HepG2 (cell line): ENCODE measurements around the gene ZFP36L2. TPM values are rescaled to one million over a fixed set of nuclear protein-coding genes. Genes with fewer than 3 reads are reported as not detected.

Experiments
- ARNT2 ChIP-seq: sonication (generic); formaldehyde crosslinking; IDR thresholded peaks from 2 replicates; pipeline ENCODE4 v1.8.0; 2022; ENCODE audit warnings: mild to moderate bottlenecking, low read depth, missing genetic modification reagents, moderate library complexity
- CBX5 ChIP-seq: sonication (generic); formaldehyde crosslinking; IDR thresholded peaks from 2 replicates; pipeline ENCODE4 v1.4.0; 2020; ENCODE audit warnings: missing genetic modification reagents, borderline replicate concordance
- CC2D1A ChIP-seq: sonication (generic); formaldehyde crosslinking; IDR thresholded peaks from 2 replicates; pipeline ENCODE4 v1.8.1; 2023; ENCODE audit warnings: mild to moderate bottlenecking, missing genetic modification reagents
- FOXP1 ChIP-seq, 2 experiments: fragments of 450-650 bp in 1 of 2; IDR thresholded peaks; 2 replicates each; pipeline ENCODE4 v1.6.1; 2017 to 2018; ENCODE audit warnings: antibody characterized with exemption in 1 of 2
- GTF3A ChIP-seq: sonication (generic); formaldehyde crosslinking; conservative IDR thresholded peaks from 2 replicates; pipeline ENCODE4 v1.4.0; 2020; ENCODE audit warnings: mild to moderate bottlenecking, missing genetic modification reagents
- HMGA1 ChIP-seq: sonication (generic); formaldehyde crosslinking; conservative IDR thresholded peaks from 2 replicates; pipeline ENCODE4 v1.4.0; 2020; ENCODE audit warnings: missing genetic modification reagents
- LCORL ChIP-seq, 2 experiments: fragments of 450-650 bp in 1 of 2; sonication (generic) in 1 of 2; formaldehyde crosslinking in 1 of 2; IDR thresholded peaks; 2 replicates each; pipeline versions ENCODE4 v1.5.0 to v1.6.1; 2017 to 2020; ENCODE audit warnings: antibody characterized with exemption in 1 of 2, missing genetic modification reagents in 1 of 2
- NBN ChIP-seq: fragments of 450-650 bp; conservative IDR thresholded peaks from 2 replicates; pipeline ENCODE4 v1.6.1; 2017
- NCOR1 ChIP-seq: fragments of 200-600 bp; sonication (generic); IDR thresholded peaks from 2 replicates; pipeline ENCODE4 v1.7.0; 2017; ENCODE audit warnings: antibody characterized with exemption, low read length, borderline replicate concordance
- PRDM4 ChIP-seq: sonication (generic); formaldehyde crosslinking; IDR thresholded peaks from 2 replicates; pipeline ENCODE4 v1.9.0; 2021; ENCODE audit warnings: missing genetic modification reagents, borderline replicate concordance
- PTBP1 ChIP-seq: fragments of 200-400 bp; formaldehyde crosslinking; IDR thresholded peaks from 2 replicates; pipeline ENCODE4 v1.6.1; 2018; ENCODE audit warnings: low read length, low read depth; ENCODE audit not compliant: poor library complexity, severe bottlenecking
- RARG ChIP-seq: sonication (generic); formaldehyde crosslinking; IDR thresholded peaks from 2 replicates; pipeline ENCODE4 v1.4.0; 2020; ENCODE audit warnings: low read depth, mild to moderate bottlenecking, missing genetic modification reagents
- SIN3A ChIP-seq: IDR thresholded peaks from 2 replicates; pipeline ENCODE4 v1.6.1; 2011; ENCODE audit warnings: low read depth, mild to moderate bottlenecking, control low read depth, low read length, borderline replicate concordance
- SNRNP70 ChIP-seq: fragments of 200-400 bp; formaldehyde crosslinking; IDR thresholded peaks from 2 replicates; pipeline ENCODE4 v1.6.1; 2017; ENCODE audit warnings: mild to moderate bottlenecking, low read depth, low read length, moderate library complexity
- SOX6 ChIP-seq, 2 experiments: fragments of 450-650 bp in 1 of 2; sonication (generic) in 1 of 2; formaldehyde crosslinking in 1 of 2; IDR thresholded peaks; 2 replicates each; pipeline versions ENCODE4 v1.4.0 to v1.6.1; 2017 to 2020; ENCODE audit warnings: antibody characterized with exemption in 1 of 2, mild to moderate bottlenecking in 1 of 2, missing genetic modification reagents in 1 of 2
- XBP1 ChIP-seq: sonication (generic); formaldehyde crosslinking; IDR thresholded peaks from 2 replicates; pipeline ENCODE4 v1.5.0; 2020; ENCODE audit warnings: missing genetic modification reagents
- ZBTB33 ChIP-seq: sonication (generic); formaldehyde crosslinking; IDR thresholded peaks from 2 replicates; pipeline ENCODE4 v1.4.0; 2020; ENCODE audit warnings: missing genetic modification reagents
- ZBTB7B ChIP-seq: sonication (generic); formaldehyde crosslinking; IDR thresholded peaks from 2 replicates; pipeline ENCODE4 v1.4.0; 2020; ENCODE audit warnings: missing genetic modification reagents
- ZFP1 ChIP-seq: IDR thresholded peaks from 2 replicates; pipeline ENCODE4 v1.6.1; 2016
- ZFP41 ChIP-seq: sonication (generic); formaldehyde crosslinking; IDR thresholded peaks from 2 replicates; pipeline ENCODE4 v1.4.0; 2020; ENCODE audit warnings: mild to moderate bottlenecking, missing genetic modification reagents, borderline replicate concordance
- ZNF230 ChIP-seq: sonication (generic); formaldehyde crosslinking; IDR thresholded peaks from 2 replicates; pipeline ENCODE4 v1.4.0; 2020; ENCODE audit warnings: mild to moderate bottlenecking, missing genetic modification reagents
- ZNF282 ChIP-seq: fragments of 450-650 bp; IDR thresholded peaks from 2 replicates; pipeline ENCODE4 v1.6.1; 2018; ENCODE audit not compliant: partially characterized antibody
- ZNF614 ChIP-seq: IDR thresholded peaks from 2 replicates; pipeline ENCODE4 v1.6.1; 2018; ENCODE audit warnings: missing biosample characterization, missing genetic modification reagents, inconsistent platforms, borderline replicate concordance
- ZSCAN20 ChIP-seq: sonication (generic); formaldehyde crosslinking; IDR thresholded peaks from 2 replicates; pipeline ENCODE4 v1.4.0; 2020; ENCODE audit warnings: missing genetic modification reagents, mild to moderate bottlenecking, borderline replicate concordance
- polyA plus RNA-seq, 8 experiments: library from polyadenylated mRNA; depleted of rRNA in 3 of 8; stranded (reverse) in 7 of 8; unstranded in 1 of 8; fragments of >200 nt; fragmentation: Illumina TruSeq in 4 of 8; extraction: Trizol in 4 of 8; gene quantifications; 2 replicates each; pipeline versions ENCODE4 v1.2.1 to v1.2.3, GENCODE V29; 2011 to 2016; ENCODE audit warnings: low read depth in 4 of 8, missing spikeins in 1 of 8, mixed read lengths in 1 of 8; ENCODE audit not compliant: insufficient read depth in 1 of 8
- total RNA-seq, 5 experiments: library from RNA; depleted of rRNA; stranded (reverse); fragments of >200 nt; fragmentation: Illumina TruSeq; extraction: Trizol; gene quantifications; 2 replicates each; pipeline ENCODE4 v1.2.3, GENCODE V29; 2016; ENCODE audit warnings: low read depth in 1 of 5
- TF ChIP-seq, protein P1 (sequence below): IDR thresholded peaks from 2 replicates; pipeline ENCODE4 v1.6.1; 2016; ENCODE audit warnings: low read depth

Gene ZFP36L2
- total and polyA plus RNA-seq, 2 of the 13 experiments (the other 11 are each of a cell fraction or from before 2014, with no cell fraction given), result 11.2 to 21.8 TPM

GRCh38 chr2:43194121-43194869, 32.1 kb downstream of the ZFP36L2 start (continued):
- TF ChIP-seq ARNT2, result no peak; the same call in 1 of the 2 replicates
- no peak for TF ChIP-seq PTBP1
- TF ChIP-seq CBX5 (CRISPR knock-in tag), result peak; percentile 82; the same call in 1 of the 2 replicates
- peak; percentile 92; the same call in 1 of the 2 replicates for TF ChIP-seq ZNF614 (CRISPR knock-in tag)
- TF ChIP-seq ZFP41 (CRISPR knock-in tag), result no peak
- peak; percentile 49; the same call in 1 of the 2 replicates for TF ChIP-seq SIN3A
- TF ChIP-seq HMGA1 (CRISPR knock-in tag), result no peak
- no peak for TF ChIP-seq SNRNP70
- no peak; the same call in 1 of the 2 replicates for TF ChIP-seq ZNF230 (CRISPR knock-in tag)
- TF ChIP-seq ZFP1 (CRISPR knock-in tag), result no peak
- TF ChIP-seq ZNF282, result no peak
- no peak for TF ChIP-seq GTF3A (CRISPR knock-in tag)
- TF ChIP-seq, protein P1, sequence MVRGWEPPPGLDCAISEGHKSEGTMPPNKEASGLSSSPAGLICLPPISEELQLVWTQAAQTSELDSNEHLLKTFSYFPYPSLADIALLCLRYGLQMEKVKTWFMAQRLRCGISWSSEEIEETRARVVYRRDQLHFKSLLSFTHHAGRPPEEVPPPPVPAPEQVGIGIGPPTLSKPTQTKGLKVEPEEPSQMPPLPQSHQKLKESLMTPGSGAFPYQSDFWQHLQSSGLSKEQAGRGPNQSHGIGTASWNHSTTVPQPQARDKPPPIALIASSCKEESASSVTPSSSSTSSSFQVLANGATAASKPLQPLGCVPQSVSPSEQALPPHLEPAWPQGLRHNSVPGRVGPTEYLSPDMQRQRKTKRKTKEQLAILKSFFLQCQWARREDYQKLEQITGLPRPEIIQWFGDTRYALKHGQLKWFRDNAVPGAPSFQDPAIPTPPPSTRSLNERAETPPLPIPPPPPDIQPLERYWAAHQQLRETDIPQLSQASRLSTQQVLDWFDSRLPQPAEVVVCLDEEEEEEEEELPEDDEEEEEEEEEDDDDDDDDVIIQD (CRISPR knock-in tag), result peak; percentile 95
- TF ChIP-seq RARG (CRISPR knock-in tag), result no peak
- no peak for TF ChIP-seq LCORL (IDR thresholded peaks at IDR 0.05)
- peak; percentile 92 for TF ChIP-seq LCORL (CRISPR knock-in tag; IDR thresholded peaks at IDR 0.05)
- peak; percentile 95 for TF ChIP-seq ZBTB7B
- 0 out of 2 replicates have a peak, but pooled peaks have one; percentile 35 for TF ChIP-seq XBP1 (CRISPR knock-in tag)
- no peak for TF ChIP-seq FOXP1 (IDR thresholded peaks at IDR 0.05)
- peak; percentile 87 for TF ChIP-seq FOXP1 (CRISPR knock-in tag; IDR thresholded peaks at IDR 0.05)
- TF ChIP-seq ZBTB33 (CRISPR knock-in tag), result peak; percentile 71; the same call in 1 of the 2 replicates
- no peak for TF ChIP-seq SOX6 (IDR thresholded peaks at IDR 0.05)
- TF ChIP-seq SOX6 (CRISPR knock-in tag; IDR thresholded peaks at IDR 0.05), result peak; percentile 98
- TF ChIP-seq NCOR1, result peak; percentile 96
- no peak for TF ChIP-seq CC2D1A (CRISPR knock-in tag)
- TF ChIP-seq PRDM4 (CRISPR knock-in tag), result no peak
- no peak for TF ChIP-seq ZSCAN20 (CRISPR knock-in tag)
- TF ChIP-seq NBN, result no peak
